ENCODE results near the gene AKTIP.

DNA sequence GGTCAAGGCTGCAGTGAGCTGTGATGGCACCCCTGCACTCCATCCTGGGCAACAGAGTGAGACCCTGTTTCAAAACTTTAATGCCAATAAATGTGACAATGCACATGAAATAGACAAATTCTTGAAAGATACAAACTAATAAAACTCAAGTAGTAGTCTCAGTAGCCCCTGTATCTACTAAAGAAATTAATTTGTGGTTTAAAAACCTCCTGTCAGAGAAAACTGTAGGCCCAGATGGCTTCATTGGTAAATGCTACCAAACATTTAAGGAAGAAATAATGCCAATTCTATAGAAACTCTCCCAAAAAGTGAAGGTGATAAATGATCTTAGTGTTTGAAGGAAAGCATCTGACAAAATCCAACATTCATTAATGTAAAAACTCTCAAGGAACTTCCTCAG is 16.8 kb downstream of the AKTIP start:
- TF ChIP-seq, protein P1, sequence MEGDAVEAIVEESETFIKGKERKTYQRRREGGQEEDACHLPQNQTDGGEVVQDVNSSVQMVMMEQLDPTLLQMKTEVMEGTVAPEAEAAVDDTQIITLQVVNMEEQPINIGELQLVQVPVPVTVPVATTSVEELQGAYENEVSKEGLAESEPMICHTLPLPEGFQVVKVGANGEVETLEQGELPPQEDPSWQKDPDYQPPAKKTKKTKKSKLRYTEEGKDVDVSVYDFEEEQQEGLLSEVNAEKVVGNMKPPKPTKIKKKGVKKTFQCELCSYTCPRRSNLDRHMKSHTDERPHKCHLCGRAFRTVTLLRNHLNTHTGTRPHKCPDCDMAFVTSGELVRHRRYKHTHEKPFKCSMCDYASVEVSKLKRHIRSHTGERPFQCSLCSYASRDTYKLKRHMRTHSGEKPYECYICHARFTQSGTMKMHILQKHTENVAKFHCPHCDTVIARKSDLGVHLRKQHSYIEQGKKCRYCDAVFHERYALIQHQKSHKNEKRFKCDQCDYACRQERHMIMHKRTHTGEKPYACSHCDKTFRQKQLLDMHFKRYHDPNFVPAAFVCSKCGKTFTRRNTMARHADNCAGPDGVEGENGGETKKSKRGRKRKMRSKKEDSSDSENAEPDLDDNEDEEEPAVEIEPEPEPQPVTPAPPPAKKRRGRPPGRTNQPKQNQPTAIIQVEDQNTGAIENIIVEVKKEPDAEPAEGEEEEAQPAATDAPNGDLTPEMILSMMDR (conservative IDR thresholded peaks at IDR 0.05; ENCODE audit: low read depth, low read length), result no peak
- no peak for TF ChIP-seq EZH2 (IDR thresholded peaks at IDR 0.05; ENCODE audit: low read length, unreplicated experiment)
- TF ChIP-seq EZH2phosphoT487 (IDR thresholded peaks at IDR 0.05; ENCODE audit: borderline replicate concordance, low read length), result no peak
